Fibroblast of mammary gland (primary cell): ENCODE data around the gene SRGAP2C.
"Not testable (repeated sequence)": the region's sequence is repeated elsewhere in the genome, so short reads cannot be mapped to it uniquely, and the experiment has no call there.

Source experiments
- DNase-seq: peaks from one replicate; pipeline ENCODE4 v3.0.0-alpha.2; 2010; ENCODE audit warnings: low read depth
- H3K4me3 ChIP-seq: 2 replicates; pipeline ENCODE4 v1.5.1; 2011; ENCODE audit warnings: low read depth, mild to moderate bottlenecking, low read length, moderate library complexity; ENCODE audit not compliant: control insufficient read depth

SRGAP2C gene

DNA sequence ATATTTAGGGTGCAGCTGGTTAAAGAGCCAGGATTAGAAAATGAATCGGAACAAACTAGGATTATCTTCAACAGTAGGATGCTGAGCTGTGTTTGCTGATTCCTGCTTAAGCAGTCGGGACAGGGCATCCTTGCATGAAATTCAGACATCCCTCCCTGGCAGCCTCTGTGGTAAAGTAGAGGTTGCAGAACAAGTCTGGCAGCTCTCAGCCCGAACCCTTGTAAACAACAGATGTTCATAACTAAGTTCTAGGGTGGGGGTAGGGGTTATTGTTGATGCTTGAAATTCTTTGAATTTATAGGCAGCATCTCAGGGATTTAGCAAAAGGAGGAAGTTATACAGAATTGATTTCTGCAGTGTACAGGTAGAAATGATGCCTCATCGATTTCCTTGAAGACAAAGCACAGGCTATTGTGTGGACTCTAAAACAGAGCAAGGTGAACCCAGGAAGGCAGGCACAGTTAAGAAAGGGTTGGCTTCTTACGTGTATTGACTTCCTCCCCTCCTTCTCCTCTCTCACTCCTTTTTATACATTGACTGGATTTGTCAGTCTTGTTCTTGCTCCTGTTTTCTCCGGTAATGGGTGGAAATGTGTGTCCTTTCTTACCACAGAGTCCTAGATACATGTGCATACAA lies 114.9 kb downstream of the SRGAP2C start:
- not testable (repeated sequence) for H3K4me3 ChIP-seq, DNase-seq

DNA sequence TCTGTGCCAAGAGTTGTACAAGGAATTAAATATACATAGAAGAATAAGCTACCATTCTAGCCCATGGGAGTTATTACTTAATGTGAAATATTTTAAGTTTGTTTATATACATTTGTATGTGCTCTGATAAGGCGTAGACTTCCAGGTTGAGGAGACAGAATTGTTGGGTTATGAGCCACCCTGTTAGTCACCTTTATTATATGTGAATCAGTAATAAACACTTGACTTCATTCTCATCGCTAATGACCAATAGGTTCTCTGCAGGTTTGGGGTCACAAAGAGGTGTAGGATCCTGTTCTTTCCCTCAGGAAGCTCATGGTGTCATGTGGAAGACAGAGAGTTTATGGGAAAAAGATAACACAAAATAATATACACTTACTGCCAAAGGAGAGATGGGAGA lies 117.1 kb downstream of the SRGAP2C start:
- H3K4me3 ChIP-seq, DNase-seq: not testable (repeated sequence)

DNA sequence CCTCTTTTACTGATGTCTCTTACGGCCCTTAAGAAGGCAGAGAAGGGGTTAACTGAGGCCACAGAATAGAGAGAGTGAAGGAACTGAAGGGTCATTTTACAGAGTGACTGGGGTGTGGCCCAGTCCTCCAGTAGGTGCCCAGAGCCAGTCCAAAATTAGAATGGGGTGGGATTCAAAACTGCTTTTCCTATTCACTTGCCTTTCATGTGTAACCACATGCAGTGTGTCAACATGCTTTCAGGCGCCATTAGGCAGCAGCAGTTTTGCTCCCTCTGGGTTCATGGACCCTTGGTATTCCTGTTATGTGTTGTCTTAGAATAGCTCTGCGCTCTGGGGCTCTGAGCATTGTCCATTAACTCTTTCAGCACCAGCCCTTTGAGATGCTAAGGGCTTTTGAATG lies 123.0 kb downstream of the SRGAP2C start:
- not testable (repeated sequence) for DNase-seq, H3K4me3 ChIP-seq

DNA sequence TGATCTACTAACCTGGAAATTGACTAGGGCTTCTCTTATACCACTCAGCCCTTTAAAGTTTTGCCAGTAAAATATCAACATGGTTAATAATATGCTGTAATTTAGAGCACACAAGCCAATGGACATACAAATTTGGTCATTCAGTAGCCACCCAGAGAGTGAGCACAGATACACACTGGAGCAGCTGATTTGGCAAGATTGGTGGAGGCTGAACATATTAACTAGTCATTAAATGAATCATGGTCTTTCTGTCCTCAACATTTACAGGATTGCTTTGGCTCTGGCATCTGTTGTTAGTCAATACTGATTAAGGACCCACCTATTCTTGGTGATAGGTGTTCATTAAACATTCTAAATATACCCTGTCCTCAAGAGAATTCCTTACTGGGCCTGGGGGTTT lies 130.7 kb downstream of the SRGAP2C start:
- not testable (repeated sequence) for DNase-seq, H3K4me3 ChIP-seq

DNA sequence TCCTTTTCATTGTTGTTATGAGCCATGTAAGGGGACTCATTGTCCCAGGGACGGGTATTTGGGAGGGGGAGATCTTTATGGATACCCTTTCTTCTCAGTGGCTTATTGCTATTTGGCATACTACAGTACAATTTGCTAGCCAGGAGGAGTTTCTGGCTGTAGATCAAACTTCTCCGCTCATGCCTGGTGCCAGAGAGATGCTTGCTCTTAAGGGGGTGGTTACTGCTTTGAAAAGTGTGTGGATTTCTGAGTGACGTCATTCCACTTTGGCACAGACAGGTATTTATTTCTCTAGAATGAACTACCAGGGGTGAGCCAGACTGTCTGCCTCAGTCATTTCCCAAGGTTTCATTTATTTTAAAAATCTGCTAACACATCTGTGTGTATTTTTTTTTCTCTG lies 131.3 kb downstream of the SRGAP2C start:
- not testable (repeated sequence) for DNase-seq, H3K4me3 ChIP-seq

DNA sequence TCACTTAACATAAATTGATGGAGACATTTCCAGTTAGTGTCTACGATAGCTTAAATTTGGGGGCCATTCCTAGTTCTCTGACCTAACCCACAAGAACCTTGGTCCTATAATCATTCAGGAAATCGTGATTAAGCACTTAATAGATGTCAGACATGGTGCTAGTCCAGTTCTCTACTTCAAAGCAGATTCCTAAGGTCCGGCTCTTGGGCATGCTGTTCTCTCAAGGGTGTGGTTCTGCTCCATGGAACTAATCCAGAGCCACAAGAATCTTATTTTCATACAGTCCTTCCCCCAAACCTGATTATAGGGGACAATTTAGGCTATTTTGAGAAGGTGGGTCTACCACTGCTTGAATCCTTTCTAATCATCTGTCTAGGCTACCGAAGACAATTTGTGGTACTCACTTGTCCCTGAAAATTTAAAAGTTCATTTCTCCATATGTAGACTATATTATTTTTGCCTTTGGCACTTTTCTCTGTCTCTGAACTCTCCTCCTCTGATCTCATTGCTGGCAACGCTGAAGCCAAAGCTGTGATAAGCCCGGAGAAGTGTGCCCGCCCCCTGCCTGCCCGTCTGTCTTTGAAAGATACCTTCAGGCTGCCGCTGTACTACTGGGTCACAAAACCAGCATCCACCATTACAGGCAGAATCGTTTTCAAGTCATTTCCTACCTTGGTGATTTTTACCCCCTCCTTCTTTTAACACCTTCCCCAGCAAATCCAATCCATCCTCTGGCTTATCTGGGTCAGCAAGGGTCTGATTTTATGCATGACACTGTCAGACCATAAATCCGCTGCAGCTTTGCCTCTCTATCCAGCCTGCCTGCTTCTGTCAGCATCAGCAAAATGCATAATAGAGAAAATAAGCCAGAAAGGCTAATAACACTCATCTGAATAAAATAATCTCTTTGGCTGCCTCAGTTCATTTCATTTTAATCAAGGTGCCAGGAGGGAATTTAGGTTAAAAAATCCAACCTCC lies 133.0 kb downstream of the SRGAP2C start:
- not testable (repeated sequence) for H3K4me3 ChIP-seq, DNase-seq

DNA sequence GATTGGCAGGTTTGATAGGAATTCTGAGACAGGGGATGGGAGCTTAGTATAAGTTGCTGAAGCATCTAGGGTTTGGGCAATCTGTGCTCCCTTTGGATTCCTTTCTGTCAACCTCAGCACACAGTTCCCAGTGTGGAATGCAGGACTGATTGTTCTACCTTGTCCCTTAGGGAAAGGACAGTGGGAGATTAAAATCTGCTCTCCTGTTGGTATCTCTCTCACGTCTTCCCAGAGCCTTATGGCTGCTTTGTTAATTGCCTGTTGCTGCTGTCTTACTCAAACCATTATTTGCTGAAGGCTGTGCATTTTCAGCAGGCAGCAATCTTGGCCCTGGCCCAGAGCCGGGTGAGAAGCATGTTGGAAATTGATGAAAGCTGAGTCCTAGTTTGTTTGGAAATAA lies 133.9 kb downstream of the SRGAP2C start:
- DNase-seq, H3K4me3 ChIP-seq: not testable (repeated sequence)

DNA sequence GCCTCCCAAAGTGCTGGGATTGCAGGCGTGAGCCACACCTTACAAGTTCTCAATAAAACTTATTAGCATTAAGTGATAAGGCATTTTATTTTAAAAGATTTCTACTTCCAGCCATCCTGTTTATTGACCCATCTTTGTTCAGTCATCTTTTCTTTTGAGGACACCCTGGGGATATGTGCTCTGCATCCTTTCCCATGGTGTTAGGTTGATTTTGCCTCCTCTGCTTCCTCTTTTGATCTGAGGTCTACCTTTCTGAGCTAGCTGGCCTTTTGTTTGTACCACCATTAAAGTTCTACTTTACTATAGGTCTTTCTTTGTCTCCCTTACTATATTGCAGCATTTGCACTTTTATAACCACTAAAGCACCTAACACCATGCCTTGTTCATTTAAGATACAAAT lies 136.9 kb downstream of the SRGAP2C start:
- H3K4me3 ChIP-seq, DNase-seq: not testable (repeated sequence)

DNA sequence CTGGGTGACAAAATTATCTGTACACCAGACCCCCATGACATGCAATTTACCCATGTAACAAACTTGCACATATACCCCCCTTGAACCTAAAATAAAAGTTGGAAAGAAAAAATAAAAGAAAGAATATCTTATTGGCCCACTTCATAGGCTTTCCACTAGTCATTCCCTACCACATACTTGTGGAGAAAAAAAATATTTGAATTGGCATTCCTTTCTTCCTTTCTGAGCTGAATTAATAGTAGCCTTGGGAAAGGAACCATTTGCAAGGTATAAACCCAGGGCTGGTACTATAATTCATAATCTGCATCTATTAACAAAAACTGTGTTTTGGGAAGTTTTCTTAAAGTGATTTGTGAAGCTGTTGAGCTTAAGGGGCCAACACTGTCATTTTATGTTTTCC lies 140.0 kb downstream of the SRGAP2C start:
- H3K4me3 ChIP-seq, DNase-seq: not testable (repeated sequence)

DNA sequence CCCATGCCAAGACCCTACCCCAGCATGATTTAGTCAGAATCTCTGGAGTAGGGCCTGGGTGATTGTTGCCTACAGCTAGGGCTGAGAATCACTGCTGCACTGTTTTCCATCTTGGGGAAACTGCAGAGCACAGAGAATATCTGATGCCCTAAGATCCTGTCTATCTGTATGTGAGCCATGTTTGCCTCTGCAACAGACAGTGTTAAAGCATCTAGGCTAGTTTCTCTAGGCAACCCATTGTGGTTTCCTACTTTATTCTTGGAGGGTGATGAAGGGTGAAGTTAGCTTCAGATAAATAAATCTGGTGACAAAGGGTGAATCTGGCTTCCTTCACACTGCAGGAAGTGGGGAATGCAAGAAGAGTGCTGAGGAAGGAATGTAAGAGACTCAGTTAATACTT lies 147.4 kb downstream of the SRGAP2C start:
- not testable (repeated sequence) for H3K4me3 ChIP-seq, DNase-seq

DNA sequence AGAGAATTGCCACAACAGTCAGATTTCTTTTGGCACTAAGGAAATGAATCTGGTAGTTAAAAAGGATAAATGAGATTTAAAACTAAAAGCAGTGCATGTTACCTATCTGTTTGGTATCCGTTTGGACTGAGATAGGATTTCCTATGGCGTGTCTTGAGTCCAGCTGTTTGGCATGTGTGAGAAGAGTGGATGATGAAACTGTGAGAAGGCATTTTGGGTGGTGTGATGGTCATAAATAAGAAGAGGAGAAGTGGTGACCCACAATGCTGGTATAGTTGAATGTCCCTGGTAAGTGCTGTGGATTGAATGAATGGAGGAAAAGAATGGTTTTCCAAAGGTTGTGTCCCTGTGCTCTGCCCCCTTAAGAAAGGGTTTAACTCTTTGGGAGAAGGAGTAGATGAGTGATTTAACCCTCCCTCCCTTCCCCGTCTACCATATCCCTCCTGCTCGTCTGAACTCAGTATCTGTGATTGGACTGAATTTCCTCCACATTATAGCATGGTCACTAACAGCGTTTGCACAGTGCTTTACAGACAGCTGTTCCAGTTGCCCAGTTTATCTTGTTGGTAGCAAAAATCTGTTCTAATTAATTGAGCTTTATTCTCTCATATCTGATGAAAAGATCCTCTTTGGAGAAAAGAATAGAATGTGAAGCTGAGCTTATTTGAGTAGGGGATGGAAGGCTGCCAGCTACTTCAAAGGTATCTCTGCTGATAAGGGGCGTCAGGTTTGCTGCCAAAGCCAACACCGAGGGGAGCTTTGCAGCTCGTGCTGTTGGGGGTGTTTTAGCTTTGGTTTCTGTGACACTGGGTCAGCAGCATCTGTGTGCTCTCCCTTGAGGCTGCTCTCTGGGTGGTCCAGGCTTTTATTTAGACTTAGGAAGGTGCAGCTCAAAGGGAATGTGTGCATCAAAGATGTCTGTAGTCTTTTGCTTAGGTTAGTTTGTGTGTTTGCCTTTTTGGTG lies 148.1 kb downstream of the SRGAP2C start:
- H3K4me3 ChIP-seq, DNase-seq: not testable (repeated sequence)

DNA sequence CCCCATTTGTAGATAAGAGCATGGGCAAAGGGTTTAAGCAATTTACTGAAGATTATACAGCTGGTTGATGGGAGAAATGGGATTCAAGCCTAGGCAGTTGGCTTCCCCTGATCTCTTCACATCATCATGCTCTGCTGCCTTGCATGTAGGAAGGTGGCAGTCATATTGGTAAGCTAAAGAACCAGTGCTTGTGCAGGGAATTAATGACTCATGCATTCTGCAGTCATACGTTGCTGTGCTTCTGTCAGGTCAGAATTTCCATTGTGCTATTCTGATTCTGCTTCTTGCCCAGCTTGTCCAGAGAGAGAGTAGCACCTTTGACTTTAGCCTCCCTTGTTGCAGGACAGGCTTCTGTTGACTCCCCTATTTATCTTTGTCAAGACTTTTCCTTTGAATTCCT lies 153.2 kb downstream of the SRGAP2C start:
- H3K4me3 ChIP-seq, DNase-seq: not testable (repeated sequence)

DNA sequence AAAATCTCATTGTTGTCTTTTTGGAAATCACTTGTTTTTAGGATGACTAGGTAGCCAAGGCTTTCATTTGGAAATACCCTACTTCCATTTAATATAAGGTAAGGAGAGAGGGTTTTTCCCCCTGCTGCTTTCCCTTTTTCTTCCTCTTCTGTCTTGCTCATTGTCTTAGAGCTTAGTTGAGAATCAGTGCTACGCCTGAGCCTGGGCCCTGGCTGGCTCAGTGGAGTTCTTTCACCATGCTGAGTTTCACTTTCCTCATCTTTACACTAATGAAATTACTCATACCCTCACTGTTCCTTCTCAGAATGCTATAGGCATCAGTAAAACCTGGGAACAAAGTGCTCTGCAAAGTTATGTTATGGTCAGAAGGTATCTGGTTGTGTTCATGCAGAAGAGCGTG lies 154.8 kb downstream of the SRGAP2C start:
- not testable (repeated sequence) for H3K4me3 ChIP-seq, DNase-seq

DNA sequence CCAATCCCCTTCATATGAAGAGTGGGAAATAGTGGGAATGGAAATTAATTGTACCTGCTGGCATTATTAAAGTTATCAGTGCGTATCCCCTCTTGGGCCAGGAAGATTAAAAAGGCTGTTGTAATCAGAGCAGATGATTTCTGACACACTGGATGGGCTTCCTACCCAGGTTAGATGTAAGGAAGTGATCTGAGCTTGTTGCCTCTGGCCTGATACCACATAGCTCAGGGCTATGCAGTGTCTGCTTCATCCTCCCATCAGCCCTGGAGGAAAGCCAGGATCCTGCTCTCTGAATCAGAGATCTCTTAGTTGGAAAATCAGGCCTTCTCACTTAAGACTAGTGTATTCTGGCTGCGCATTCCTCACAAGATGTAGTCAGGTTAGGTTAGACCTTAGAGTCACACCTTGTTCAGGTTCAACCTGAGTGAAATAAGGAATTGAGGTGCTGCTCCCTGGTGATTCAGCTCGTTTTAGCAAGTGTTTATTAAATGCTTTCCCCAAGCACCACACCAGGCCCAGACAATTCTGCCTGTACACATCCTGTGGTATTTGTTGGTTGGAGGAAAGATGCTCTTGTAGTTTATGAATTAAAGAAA lies 158.6 kb downstream of the SRGAP2C start:
- DNase-seq, result peak; percentile 18
- H3K4me3 ChIP-seq, result not testable (repeated sequence)

DNA sequence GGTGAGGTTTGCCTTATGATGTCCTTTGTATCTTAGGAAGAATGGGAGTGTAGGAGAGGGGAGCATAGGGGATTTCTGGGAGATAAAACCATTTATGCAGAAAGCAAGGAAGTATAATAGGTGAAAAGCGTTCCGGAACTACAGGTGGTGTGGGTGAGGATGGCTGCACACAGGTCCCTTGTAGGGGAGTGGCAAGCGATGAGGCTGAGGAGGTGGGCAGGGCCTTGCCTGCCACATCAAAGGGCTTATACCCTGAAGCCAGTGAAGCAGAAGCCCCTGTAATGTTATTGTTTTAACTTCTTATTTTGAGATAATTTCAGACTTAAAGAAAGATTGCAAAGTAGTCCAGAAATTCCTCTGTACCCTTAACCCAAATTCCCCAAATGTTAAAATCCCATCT lies 159.6 kb downstream of the SRGAP2C start:
- not testable (repeated sequence) for H3K4me3 ChIP-seq, DNase-seq

DNA sequence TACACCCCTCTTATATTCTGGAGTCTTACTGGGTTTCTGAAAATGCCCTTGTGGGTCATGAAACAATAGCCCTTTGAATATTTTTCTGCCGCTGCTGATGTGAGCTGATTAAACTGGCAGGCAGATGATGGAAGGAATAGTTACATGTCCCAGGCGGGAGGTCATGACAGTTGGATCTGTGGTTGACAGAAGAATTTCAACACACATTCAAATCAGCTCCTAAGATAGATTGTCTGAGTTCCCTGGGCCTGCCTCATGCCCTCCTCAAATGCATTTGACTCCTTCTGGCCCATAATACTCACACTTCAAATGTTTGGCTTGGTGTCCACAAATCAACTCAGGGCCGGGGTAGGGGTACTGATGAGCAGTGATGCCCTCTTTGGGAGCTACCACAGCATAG lies 161.9 kb downstream of the SRGAP2C start:
- H3K4me3 ChIP-seq, DNase-seq: not testable (repeated sequence)

DNA sequence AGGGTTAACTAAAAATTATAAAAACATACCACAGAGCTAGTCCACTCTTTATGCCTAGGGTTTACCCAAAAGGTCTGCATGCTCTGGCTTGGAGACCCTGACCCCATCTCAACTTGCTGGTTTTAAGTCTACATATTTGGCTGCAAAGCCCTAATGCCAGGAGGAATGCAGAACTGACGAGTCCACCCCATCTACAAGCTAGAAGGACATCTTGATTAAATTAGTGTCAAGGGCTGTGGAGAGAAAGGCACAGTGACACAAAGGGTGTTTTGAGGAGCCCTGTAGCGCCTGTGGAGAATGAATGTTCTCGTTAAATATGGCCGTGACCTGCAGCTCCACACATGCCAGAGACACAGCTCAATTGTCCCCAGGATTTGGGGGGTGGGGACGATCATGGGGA lies 162.7 kb downstream of the SRGAP2C start:
- peak; percentile 0 for DNase-seq
- not testable (repeated sequence) for H3K4me3 ChIP-seq

DNA sequence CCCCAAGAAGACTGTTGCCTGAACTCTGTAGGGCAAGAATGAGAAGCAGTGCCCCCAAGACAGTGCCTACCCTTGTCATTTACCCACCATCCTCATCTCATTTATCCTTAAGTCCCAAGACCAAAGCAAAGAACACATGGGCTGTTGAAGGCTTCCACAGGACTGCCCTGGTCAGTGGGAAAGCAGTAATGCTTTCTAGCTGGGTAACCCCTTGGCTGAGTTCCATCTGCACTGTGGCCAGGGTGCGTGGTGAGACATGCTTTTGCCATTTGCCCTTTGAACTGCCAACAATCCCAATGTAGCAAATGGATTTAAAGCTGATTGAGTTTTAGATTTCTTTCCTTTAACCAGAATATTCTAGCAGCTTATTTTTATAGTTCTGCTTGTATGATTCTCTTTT lies 163.3 kb downstream of the SRGAP2C start:
- DNase-seq, H3K4me3 ChIP-seq: not testable (repeated sequence)
